T-helper 2 cell treated with Interferon-gamma antibody and Interleukin-4, amounts not matched to agents 100 ng/mL and 5 ng/mL, for 36 hours (primary cell): ENCODE measurements around the gene MCF2L2. TPM values are rescaled to one million over a fixed set of nuclear protein-coding genes. Genes with fewer than 3 reads are reported as not detected.

Experiments
- intact Hi-C: fragments of 100-400 bp; cut with micrococcal nuclease; formaldehyde crosslinking; loops from one replicate; pipeline ENCODE4 v1.15.1; 2023
- total RNA-seq: library from RNA; stranded (reverse); gene quantifications from 2 replicates; pipeline ENCODE4 v1.2.3, GENCODE V29; 2022

The MCF2L2 gene
- total RNA-seq, 1 donor from 2014 or later, result 5.5 TPM

- intact Hi-C loops, result no loop called here
These were observed 127.3 kb downstream of the MCF2L2 start for GRCh38 chr3:183300996-183301562.

- intact Hi-C loops, result no loop called here
These were observed 128.4 kb downstream of the MCF2L2 start for GRCh38 chr3:183299976-183300375.

- intact Hi-C loops, result no loop called here
These were observed 129.7 kb downstream of the MCF2L2 start for GRCh38 chr3:183298701-183299153.

GRCh38 chr3:183296944-183297343, 131.5 kb downstream of the MCF2L2 start:
- intact Hi-C loops, result no loop called here

- intact Hi-C loops, result no loop called here
These were observed 133.2 kb downstream of the MCF2L2 start for GRCh38 chr3:183295211-183295610.

- intact Hi-C loops, result no loop called here
These were observed 134.5 kb downstream of the MCF2L2 start for GRCh38 chr3:183293966-183294365.

- intact Hi-C loops, result no loop called here
These were observed 136.9 kb downstream of the MCF2L2 start for GRCh38 chr3:183291497-183292031.

- intact Hi-C loops, result no loop called here
These were observed 138.2 kb downstream of the MCF2L2 start for GRCh38 chr3:183290216-183290615.

GRCh38 chr3:183288117-183288516, 140.3 kb downstream of the MCF2L2 start:
- intact Hi-C loops, result loop anchor here (5.0 kb wide), 1 partner anchor 94 kb away; no protein-coding TSS in a partner anchor

GRCh38 chr3:183287301-183287971, 141.0 kb downstream of the MCF2L2 start:
- intact Hi-C loops, result loop anchor here (2.0 to 5.0 kb wide), 2 partner anchors 19 to 95 kb away; no protein-coding TSS in a partner anchor

GRCh38 chr3:183285828-183286457, 142.5 kb downstream of the MCF2L2 start:
- intact Hi-C loops, result loop anchor here (2.0 to 5.0 kb wide), 3 partner anchors 21 to 96 kb away; no protein-coding TSS in a partner anchor

GRCh38 chr3:183285318-183285717, 143.1 kb downstream of the MCF2L2 start:
- intact Hi-C loops, result loop anchor here (2.0 to 5.0 kb wide), 2 partner anchors 29 to 97 kb away; no protein-coding TSS in a partner anchor

GRCh38 chr3:183284570-183284969, 143.8 kb downstream of the MCF2L2 start:
- intact Hi-C loops, result loop anchor here (2.0 kb wide), 1 partner anchor 28 kb away; no protein-coding TSS in a partner anchor

- intact Hi-C loops, result loop anchor here (2.0 kb wide), 1 partner anchor 27 kb away; no protein-coding TSS in a partner anchor
These were observed 144.5 kb downstream of the MCF2L2 start for GRCh38 chr3:183283886-183284285.

- intact Hi-C loops, result no loop called here
These were observed 147.2 kb downstream of the MCF2L2 start for GRCh38 chr3:183281126-183281797.

GRCh38 chr3:183279371-183279770, 149.0 kb downstream of the MCF2L2 start:
- intact Hi-C loops, result no loop called here

- intact Hi-C loops, result no loop called here
These were observed 149.8 kb downstream of the MCF2L2 start for GRCh38 chr3:183278479-183279088.

GRCh38 chr3:183277260-183277659, 151.2 kb downstream of the MCF2L2 start:
- intact Hi-C loops, result no loop called here

GRCh38 chr3:183275937-183276336, 152.5 kb downstream of the MCF2L2 start:
- intact Hi-C loops, result no loop called here

GRCh38 chr3:183275418-183275817, 153.0 kb downstream of the MCF2L2 start:
- intact Hi-C loops, result no loop called here

- intact Hi-C loops, result no loop called here
These were observed 153.8 kb downstream of the MCF2L2 start for GRCh38 chr3:183274609-183275008.
